H9 (cell line): ENCODE measurements around the gene GPC6. TPM values are rescaled to one million over a fixed set of nuclear protein-coding genes. Genes with fewer than 3 reads are reported as not detected.

Source experiments
- DNase-seq: peaks from one replicate; pipeline ENCODE4 v3.0.0-alpha.2; 2017
- H2AFZ ChIP-seq: one replicate; pipeline ENCODE4 v1.6.1; 2013; ENCODE audit warnings: mild to moderate bottlenecking, low read length, control low read depth, moderate library complexity
- H2AK5ac ChIP-seq: 2 replicates; pipeline ENCODE4 v1.6.1; 2013; ENCODE audit warnings: low read length, control low read depth, mixed read lengths; ENCODE audit not compliant: insufficient read length
- H2BK120ac ChIP-seq: one replicate; pipeline ENCODE4 v1.6.1; 2013; ENCODE audit warnings: low read depth, mild to moderate bottlenecking, low read length, control low read depth, inconsistent platforms; ENCODE audit not compliant: poor library complexity, severe bottlenecking
- H2BK12ac ChIP-seq: 2 replicates; pipeline ENCODE4 v1.6.1; 2013; ENCODE audit warnings: low read length, control low read depth, mixed read lengths, low read depth; ENCODE audit not compliant: insufficient read length
- H2BK15ac ChIP-seq: 2 replicates; pipeline ENCODE4 v1.6.1; 2013; ENCODE audit warnings: low read depth, low read length, control low read depth
- H2BK20ac ChIP-seq: one replicate; pipeline ENCODE4 v1.6.1; 2013; ENCODE audit warnings: low read depth, mild to moderate bottlenecking, low read length, control low read depth, inconsistent platforms; ENCODE audit not compliant: poor library complexity, severe bottlenecking
- H2BK5ac ChIP-seq: 2 replicates; pipeline ENCODE4 v1.6.1; 2013; ENCODE audit warnings: low read length, control low read depth, mixed read lengths; ENCODE audit not compliant: insufficient read length
- H3K14ac ChIP-seq: 2 replicates; pipeline ENCODE4 v1.6.1; 2013; ENCODE audit warnings: low read length, control low read depth; ENCODE audit not compliant: insufficient read depth
- H3K18ac ChIP-seq: 2 replicates; pipeline ENCODE4 v1.6.1; 2013; ENCODE audit warnings: low read depth, mild to moderate bottlenecking, mixed read lengths, low read length, control low read depth; ENCODE audit not compliant: insufficient read length
- H3K23ac ChIP-seq: 2 replicates; pipeline ENCODE4 v1.6.1; 2013; ENCODE audit warnings: low read length, control low read depth, mixed read lengths, low read depth; ENCODE audit not compliant: insufficient read length
- H3K23me2 ChIP-seq: 2 replicates; pipeline ENCODE4 v1.6.1; 2013; ENCODE audit warnings: low read depth, mild to moderate bottlenecking, mixed read lengths, low read length, control low read depth; ENCODE audit not compliant: insufficient read length, poor library complexity, severe bottlenecking
- H3K27ac ChIP-seq: 2 replicates; pipeline ENCODE4 v1.5.1; 2013; ENCODE audit warnings: low read length, control low read depth, mixed read lengths, low read depth; ENCODE audit not compliant: insufficient read length
- H3K27me3 ChIP-seq: 2 replicates; pipeline ENCODE4 v1.6.1; 2013; ENCODE audit warnings: low read length, control low read depth, inconsistent platforms; ENCODE audit not compliant: insufficient read depth
- H3K4ac ChIP-seq: 2 replicates; pipeline ENCODE4 v1.6.1; 2013; ENCODE audit warnings: low read depth, mild to moderate bottlenecking, control low read depth, inconsistent platforms, low read length, moderate library complexity
- H3K4me1 ChIP-seq: 2 replicates; pipeline ENCODE4 v1.6.1; 2013; ENCODE audit warnings: low read length, control low read depth, inconsistent platforms; ENCODE audit not compliant: insufficient read depth
- H3K4me2 ChIP-seq: 2 replicates; pipeline ENCODE4 v1.6.1; 2013; ENCODE audit warnings: low read length, control low read depth, mixed read lengths; ENCODE audit not compliant: insufficient read length, insufficient read depth
- H3K56ac ChIP-seq: 2 replicates; pipeline ENCODE4 v1.6.1; 2013; ENCODE audit warnings: low read depth, mild to moderate bottlenecking, mixed read lengths, low read length, control low read depth; ENCODE audit not compliant: insufficient read length
- H3K79me1 ChIP-seq: 2 replicates; pipeline ENCODE4 v1.6.1; 2013; ENCODE audit warnings: low read depth, mild to moderate bottlenecking, moderate library complexity, low read length, control low read depth, inconsistent platforms; ENCODE audit not compliant: insufficient read depth, poor library complexity, severe bottlenecking
- H3K79me2 ChIP-seq: 2 replicates; pipeline ENCODE4 v1.6.1; 2013; ENCODE audit warnings: low read length, control low read depth, inconsistent platforms; ENCODE audit not compliant: insufficient read depth
- H3K9ac ChIP-seq: 2 replicates; pipeline ENCODE4 v1.6.1; 2013; ENCODE audit warnings: low read length, control low read depth, mixed read lengths; ENCODE audit not compliant: insufficient read length; ENCODE audit errors: extremely low read depth
- H3K9me3 ChIP-seq: one replicate; pipeline ENCODE4 v1.6.1; 2013; ENCODE audit warnings: low read depth, low read length, inconsistent platforms; ENCODE audit not compliant: control insufficient read depth
- H3T11ph ChIP-seq: one replicate; pipeline ENCODE4 v1.6.1; 2013; ENCODE audit warnings: mild to moderate bottlenecking, low read length, control low read depth, inconsistent platforms
- H4K20me1 ChIP-seq: one replicate; pipeline ENCODE4 v1.6.1; 2013; ENCODE audit not compliant: control insufficient read depth, insufficient read length, insufficient read depth
- H4K5ac ChIP-seq: 2 replicates; pipeline ENCODE4 v1.6.1; 2013; ENCODE audit warnings: low read depth, mild to moderate bottlenecking, mixed read lengths, low read length, control low read depth; ENCODE audit not compliant: insufficient read length
- H4K8ac ChIP-seq: replicated peaks from 2 replicates; pipeline ENCODE4 v1.6.1; 2013; ENCODE audit warnings: low read length, control low read depth, mixed read lengths, low read depth; ENCODE audit not compliant: insufficient read length
- H4K91ac ChIP-seq: 2 replicates; pipeline ENCODE4 v1.6.1; 2013; ENCODE audit warnings: low read depth, mild to moderate bottlenecking, moderate library complexity, mixed read lengths, low read length, control low read depth; ENCODE audit not compliant: insufficient read length
- H3K27ac Mint-ChIP-seq, 3 experiments: 2 replicates in 2 of 3; 3 replicates in 1 of 3; pipeline ENCODE4 v1.8.0; 2020 to 2021; ENCODE audit warnings: mixed read lengths in 3 of 3, mild to moderate bottlenecking in 1 of 3, moderate library complexity in 1 of 3
- H3K27me3 Mint-ChIP-seq: 2 replicates; pipeline ENCODE4 v1.8.0; 2021; ENCODE audit warnings: low read depth, mild to moderate bottlenecking, moderate library complexity, mixed read lengths
- H3K36me3 Mint-ChIP-seq, 3 experiments: 2 replicates in 2 of 3; 3 replicates in 1 of 3; pipeline ENCODE4 v1.8.0; 2020 to 2021; ENCODE audit warnings: low read depth in 3 of 3, mixed read lengths in 3 of 3; ENCODE audit not compliant: insufficient read depth in 1 of 3
- H3K4me1 Mint-ChIP-seq, 2 experiments: 2 replicates each; pipeline ENCODE4 v1.8.0; 2020; ENCODE audit warnings: mixed read lengths in 2 of 2
- H3K4me3 Mint-ChIP-seq, 2 experiments: 2 replicates in 1 of 2; 3 replicates in 1 of 2; pipeline ENCODE4 v1.8.0; 2020 to 2021; ENCODE audit warnings: mild to moderate bottlenecking in 2 of 2, mixed read lengths in 2 of 2, moderate library complexity in 1 of 2
- H3K9me3 Mint-ChIP-seq, 2 experiments: 2 replicates in 1 of 2; 3 replicates in 1 of 2; pipeline ENCODE4 v1.8.0; 2020; ENCODE audit warnings: mild to moderate bottlenecking in 2 of 2, mixed read lengths in 2 of 2, moderate library complexity in 1 of 2
- CTCF ChIP-seq: fragments of 200-600 bp; sonication (generic); conservative IDR thresholded peaks from 3 replicates; pipeline ENCODE4 v1.8.0; 2021; ENCODE audit warnings: antibody characterized with exemption, mild to moderate bottlenecking
- WGBS: extraction: QIAGEN DNeasy Blood & Tissue Kit; methylation state at CpG from one replicate; pipeline ENCODE4 v1.1.7; 2013; ENCODE audit warnings: missing lambda C conversion rate, low lambda C conversion rate, mixed read lengths; ENCODE audit not compliant: insufficient read length; ENCODE audit errors: extremely low coverage; 5-methylcytosine and 5-hydroxymethylcytosine counted together
- total RNA-seq: library from RNA; stranded (reverse); gene quantifications from 2 replicates; pipeline ENCODE4 v1.2.1, GENCODE V29; 2021

GPC6 gene
- total RNA-seq, 1 experiment from 2014 or later = 15.6 TPM

- Histone ChIP-seq H3K18ac (no peak overlapping the region), H2BK12ac (no peak overlapping the region), H2BK15ac (no peak overlapping the region), H3K79me1 (no peaks in the 10 kb centered on the region), H4K8ac (no peak overlapping the region), H3K23ac (no peak overlapping the region), H2AK5ac (no peak overlapping the region), H3K79me2 (no peaks in the 10 kb centered on the region), H3K27me3 (no peaks in the 10 kb centered on the region), H4K5ac (no peak overlapping the region), H2AFZ (no peak overlapping the region), H2BK5ac (no peak overlapping the region), H3K4me2 (no peak overlapping the region), H4K20me1 (no peaks in the 10 kb centered on the region), H3K9me3 (no peaks in the 10 kb centered on the region), H3K56ac (no peak overlapping the region), H2BK20ac (no peak overlapping the region), H3K4ac (no peak overlapping the region), H3K23me2 (no peaks in the 10 kb centered on the region), H3T11ph (no peak overlapping the region), H3K27ac (no peak overlapping the region), H4K91ac (no peak overlapping the region), H3K4me1 (no peaks in the 10 kb centered on the region), H2BK120ac (no peak overlapping the region), H3K9ac (no peak overlapping the region), H3K14ac (no peak overlapping the region)
- Mint-ChIP-seq H3K9me3 (peaks cover 7 to 8% of the 10 kb centered on the region in 2 experiments; a peak in 4 of 5 replicates), H3K27ac (no peak overlapping the region), H3K4me1 (no peaks in the 10 kb centered on the region), H3K27me3 (no peaks in the 10 kb centered on the region), H3K4me3 (no peak overlapping the region), H3K36me3 (peaks cover 4 to 7% (median 6%) of the 10 kb centered on the region in 3 experiments; a peak in 6 of 7 replicates)
- no CpG with 5 or more reads among the region's 1 CpG for WGBS
- no peak for DNase-seq
- TF ChIP-seq CTCF = no peak
These were observed 936.9 kb downstream of the GPC6 start for GRCh38 chr13:94163535-94163934.
